Measurements from ENCODE around the gene ENOX1. TPM values are rescaled to one million over a fixed set of nuclear protein-coding genes. Genes with fewer than 3 reads are reported as not detected.

The ENOX1 gene
- total and polyA plus RNA-seq, 8 donors: 0.23 to 2.0 (median 0.94) TPM

DNA sequence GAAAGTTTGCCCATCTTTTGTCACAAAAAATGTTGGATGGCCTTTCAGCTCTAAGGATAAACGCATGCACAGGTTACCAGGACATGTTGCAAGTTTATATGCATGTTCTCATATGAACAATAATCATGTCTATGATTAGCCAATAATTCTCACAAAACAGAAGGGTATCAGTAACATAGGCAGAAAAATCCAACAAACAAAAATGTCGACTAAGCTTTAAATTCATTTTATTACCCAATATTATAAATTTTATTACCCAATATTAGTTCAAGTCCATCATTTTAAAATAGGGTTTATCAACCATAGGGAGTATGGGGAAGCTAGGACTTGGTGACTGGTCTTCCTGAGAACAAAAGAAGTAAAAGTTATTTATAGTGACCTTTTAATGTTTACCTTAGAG lies 93.1 kb downstream of the ENOX1 start:
- WGBS, 2 donors: 74 to 77% methylated on average over 2 of the region's 2 CpGs
- H3K4me1 ChIP-seq: peaks cover 0 to 5% (median 5%) of the 10 kb centered on the region in 3 donors
- TF ChIP-seq, protein P1, sequence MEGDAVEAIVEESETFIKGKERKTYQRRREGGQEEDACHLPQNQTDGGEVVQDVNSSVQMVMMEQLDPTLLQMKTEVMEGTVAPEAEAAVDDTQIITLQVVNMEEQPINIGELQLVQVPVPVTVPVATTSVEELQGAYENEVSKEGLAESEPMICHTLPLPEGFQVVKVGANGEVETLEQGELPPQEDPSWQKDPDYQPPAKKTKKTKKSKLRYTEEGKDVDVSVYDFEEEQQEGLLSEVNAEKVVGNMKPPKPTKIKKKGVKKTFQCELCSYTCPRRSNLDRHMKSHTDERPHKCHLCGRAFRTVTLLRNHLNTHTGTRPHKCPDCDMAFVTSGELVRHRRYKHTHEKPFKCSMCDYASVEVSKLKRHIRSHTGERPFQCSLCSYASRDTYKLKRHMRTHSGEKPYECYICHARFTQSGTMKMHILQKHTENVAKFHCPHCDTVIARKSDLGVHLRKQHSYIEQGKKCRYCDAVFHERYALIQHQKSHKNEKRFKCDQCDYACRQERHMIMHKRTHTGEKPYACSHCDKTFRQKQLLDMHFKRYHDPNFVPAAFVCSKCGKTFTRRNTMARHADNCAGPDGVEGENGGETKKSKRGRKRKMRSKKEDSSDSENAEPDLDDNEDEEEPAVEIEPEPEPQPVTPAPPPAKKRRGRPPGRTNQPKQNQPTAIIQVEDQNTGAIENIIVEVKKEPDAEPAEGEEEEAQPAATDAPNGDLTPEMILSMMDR (IDR thresholded peaks at IDR 0.05): no peak
- DNase-seq (no peak), FAIRE-seq (no peak), ATAC-seq (no peak)
- H3K27me3 ChIP-seq: no peaks in the 10 kb centered on the region
- H3K4me3 ChIP-seq: no peak overlapping the region
- intact Hi-C loops (cut with DNase I): no loop called here
- H3K36me3 ChIP-seq: no peaks in the 10 kb centered on the region
- H3K9me3 ChIP-seq: no peaks in the 10 kb centered on the region
- H3K27ac ChIP-seq: no peak overlapping the region

DNA sequence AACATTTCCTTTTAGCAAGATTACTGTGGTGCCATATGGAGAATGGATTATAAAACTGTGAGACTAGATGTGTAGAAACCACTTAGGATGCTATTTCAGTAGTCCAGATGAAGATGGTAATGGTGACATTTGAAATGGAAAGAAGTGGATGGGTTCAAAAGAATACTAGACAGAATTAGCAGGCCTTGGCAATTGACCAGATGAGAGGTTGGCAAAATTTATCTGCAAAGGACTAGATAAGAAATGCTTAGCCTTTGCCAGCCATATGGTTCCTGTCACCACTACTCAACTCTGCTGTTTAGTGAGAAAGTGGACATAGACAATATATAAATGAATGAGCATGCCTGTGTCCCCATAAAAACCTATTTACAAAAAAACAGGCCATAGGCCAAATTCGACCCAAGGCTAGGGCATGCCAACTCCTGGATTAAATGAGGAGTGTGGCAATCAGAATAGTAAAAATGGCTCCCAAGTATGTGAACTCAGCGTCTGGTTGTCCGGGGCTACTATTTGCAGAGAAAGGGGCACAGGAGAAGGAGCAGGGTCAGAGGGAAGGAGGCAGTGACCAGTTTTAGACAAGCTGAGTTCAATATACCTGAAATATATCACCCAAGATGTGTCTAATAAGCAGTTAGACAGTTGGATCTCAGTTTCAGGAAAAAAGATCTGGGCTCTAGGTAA lies 98.4 kb downstream of the ENOX1 start:
- Histone ChIP-seq H3K27me3 (no peaks in the 10 kb centered on the region), H3K4me3 (no peak overlapping the region), H3K36me3 (no peaks in the 10 kb centered on the region), H3K27ac (no peak overlapping the region), H3K4me1 (peaks cover 6 to 17% (median 14%) of the 10 kb centered on the region in 3 donors), H3K9me3 (no peaks in the 10 kb centered on the region)
- WGBS, 2 donors: 80 to 89% methylated on average over 3 of the region's 3 CpGs
- DNase-seq: no peak
- ATAC-seq: no peak
- TF ChIP-seq, protein P1 (IDR thresholded peaks at IDR 0.05): no peak
- no peak for FAIRE-seq
- intact Hi-C loops (cut with DNase I): no loop called here

DNA sequence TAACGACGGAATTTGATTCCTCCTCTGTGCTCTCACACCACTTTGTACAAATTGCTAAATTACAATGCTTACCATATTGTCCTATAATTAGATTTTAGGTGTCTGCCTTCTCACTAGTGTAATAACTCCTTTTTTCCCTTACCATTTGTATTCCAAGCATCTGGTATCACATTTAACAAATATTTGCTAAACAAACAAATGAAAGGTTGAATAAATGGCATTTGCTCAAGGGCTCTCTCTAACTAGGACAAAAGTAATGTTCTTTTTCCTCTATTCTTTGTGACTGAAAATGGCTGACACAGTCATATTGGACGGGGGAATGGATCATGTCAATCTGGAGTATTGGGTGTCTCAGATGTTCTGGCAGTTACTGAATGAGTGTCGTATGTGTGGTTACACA lies 99.7 kb downstream of the ENOX1 start:
- intact Hi-C loops (cut with DNase I): no loop called here
- 43 to 47% methylated on average over 4 of the region's 4 CpGs for WGBS, 2 donors
- ATAC-seq: peak; percentile 59 to 79 (median 73)

DNA sequence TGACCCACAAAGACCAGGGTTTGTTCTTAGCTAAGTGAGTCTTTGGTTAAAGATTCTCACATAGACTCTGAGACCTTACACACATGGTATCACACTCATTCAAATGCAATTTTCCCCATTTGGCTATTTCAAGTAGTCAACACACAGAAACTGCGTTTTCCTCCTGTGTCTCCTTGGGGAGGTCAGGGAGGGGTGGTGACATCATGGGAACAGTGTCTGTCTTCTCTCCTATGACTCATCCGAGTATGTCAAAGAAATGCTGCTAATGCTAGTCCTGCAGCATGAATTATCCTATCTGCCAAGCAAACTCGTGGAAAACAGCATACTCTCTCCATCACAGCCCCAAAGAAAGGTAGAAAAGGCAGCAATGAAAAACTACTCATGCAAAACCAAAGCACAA lies 100.2 kb downstream of the ENOX1 start:
- DNase-seq: peak in 4 of 6 donors; percentile 15 to 24 (median 18)
- peak; percentile 80 to 90 (median 85) for ATAC-seq
- TF ChIP-seq, protein P1 (IDR thresholded peaks at IDR 0.05): no peak

More for the DNA sequence above, 99.7 kb downstream of the ENOX1 start:
- DNase-seq (no peak), FAIRE-seq (no peak)
- H3K27ac ChIP-seq: no peak overlapping the region
- H3K27me3 ChIP-seq: no peaks in the 10 kb centered on the region
- no peak overlapping the region for H3K4me3 ChIP-seq
- no peaks in the 10 kb centered on the region for H3K9me3 ChIP-seq
- TF ChIP-seq, protein P1 (IDR thresholded peaks at IDR 0.05): no peak
- peaks cover 6 to 17% (median 14%) of the 10 kb centered on the region in 3 donors for H3K4me1 ChIP-seq
- H3K36me3 ChIP-seq: no peaks in the 10 kb centered on the region

More for the DNA sequence above, 100.2 kb downstream of the ENOX1 start:
- intact Hi-C loops (cut with DNase I): no loop called here
- no peak overlapping the region for H3K27ac ChIP-seq
- 30 to 40% methylated on average over 3 of the region's 3 CpGs for WGBS, 2 donors
- H3K4me1 ChIP-seq: peaks cover 6 to 17% (median 14%) of the 10 kb centered on the region in 3 donors
- FAIRE-seq: no peak
- H3K4me3 ChIP-seq: no peak overlapping the region
- no peaks in the 10 kb centered on the region for H3K36me3 ChIP-seq
- H3K9me3 ChIP-seq: no peaks in the 10 kb centered on the region
- no peaks in the 10 kb centered on the region for H3K27me3 ChIP-seq
